Hematopoietic multipotent progenitor cell treated with erythropoietin and hydrocortisone succinate and interleukin-3 and kit ligand, for 4 days (in vitro differentiated cells): ENCODE measurements around the gene KCTD3.

ENCODE experiments used
- DNase-seq: peaks from one replicate; pipeline ENCODE4 v3.0.0-alpha.2; 2015

The KCTD3 gene

DNA sequence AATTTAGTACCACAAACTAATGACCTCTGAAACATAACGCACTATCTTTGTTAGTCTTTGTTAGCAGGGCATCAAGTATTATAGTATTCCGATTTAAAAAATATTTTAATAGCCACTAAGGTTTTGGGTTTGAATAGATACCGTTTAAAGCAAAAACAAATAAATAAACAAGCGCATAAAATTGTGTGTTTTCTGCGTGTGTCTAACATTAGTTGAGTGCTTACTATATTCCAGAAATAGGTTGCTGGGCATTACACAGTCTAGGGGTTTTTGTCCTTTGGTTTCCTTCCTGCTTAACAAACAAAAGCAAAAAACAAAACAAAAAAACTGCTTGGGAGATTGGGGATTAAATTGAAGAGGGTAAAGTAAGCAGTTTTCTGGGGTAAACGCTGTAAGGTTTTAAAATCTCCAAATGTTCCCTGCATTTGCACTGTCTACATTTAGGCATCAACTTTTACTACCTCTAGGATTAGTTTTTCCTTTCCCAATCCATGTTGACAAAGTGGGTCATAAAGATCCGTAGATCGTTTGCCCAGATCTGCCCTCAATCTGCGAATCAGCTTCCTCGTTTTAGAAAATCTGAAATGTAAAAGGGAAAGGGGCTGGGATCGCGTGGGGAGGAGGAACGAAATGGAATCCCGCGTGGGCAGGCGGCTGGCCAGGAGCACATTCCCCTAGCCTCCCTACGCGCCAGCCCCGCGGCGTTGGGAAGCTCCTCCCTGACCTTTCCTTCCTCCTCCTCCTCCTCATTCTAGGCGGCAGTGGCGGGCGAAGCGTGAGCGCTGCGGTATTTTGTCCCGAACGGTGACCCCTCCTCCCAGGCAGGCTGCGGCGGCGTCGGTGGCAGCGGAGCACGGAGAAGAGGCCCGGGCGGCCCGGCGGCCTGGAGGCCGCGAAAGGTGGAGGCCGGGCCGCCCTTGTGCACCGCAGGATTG is at the start of gene KCTD3:
TSS of gene KCTD3 (plus strand) at position 749 of the 935 bp plus-strand sequence. CDS start 382 bp downstream, outside the sequence.
- peak; percentile 82 for DNase-seq

DNA sequence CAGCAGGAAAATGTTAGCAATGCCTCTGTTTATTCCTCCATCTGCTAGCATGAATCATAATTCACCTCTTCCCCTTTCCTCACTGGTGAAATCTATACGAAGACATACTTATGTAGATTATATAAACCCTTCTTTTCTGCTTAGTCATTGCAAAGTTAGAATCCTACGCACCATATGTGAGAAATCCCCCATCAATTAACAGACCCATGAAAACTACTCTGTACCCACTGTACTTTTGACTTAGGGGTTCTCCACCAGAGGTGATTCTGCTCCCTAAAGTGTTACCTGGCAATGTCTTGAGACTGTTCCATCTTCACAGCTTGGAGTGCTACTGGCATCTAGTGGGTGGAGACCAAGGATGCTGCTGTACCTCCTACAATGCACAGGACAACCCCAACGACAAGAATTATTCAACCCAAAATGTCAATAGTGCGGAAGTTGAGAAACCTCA is 49.6 kb upstream of the KCTD3 start:
- no peak for DNase-seq

GRCh38 chr1:215518594-215518993 is 48.5 kb upstream of the KCTD3 start:
- no peak for DNase-seq

GRCh38 chr1:215521279-215521678 is 45.8 kb upstream of the KCTD3 start:
- no peak for DNase-seq

DNA sequence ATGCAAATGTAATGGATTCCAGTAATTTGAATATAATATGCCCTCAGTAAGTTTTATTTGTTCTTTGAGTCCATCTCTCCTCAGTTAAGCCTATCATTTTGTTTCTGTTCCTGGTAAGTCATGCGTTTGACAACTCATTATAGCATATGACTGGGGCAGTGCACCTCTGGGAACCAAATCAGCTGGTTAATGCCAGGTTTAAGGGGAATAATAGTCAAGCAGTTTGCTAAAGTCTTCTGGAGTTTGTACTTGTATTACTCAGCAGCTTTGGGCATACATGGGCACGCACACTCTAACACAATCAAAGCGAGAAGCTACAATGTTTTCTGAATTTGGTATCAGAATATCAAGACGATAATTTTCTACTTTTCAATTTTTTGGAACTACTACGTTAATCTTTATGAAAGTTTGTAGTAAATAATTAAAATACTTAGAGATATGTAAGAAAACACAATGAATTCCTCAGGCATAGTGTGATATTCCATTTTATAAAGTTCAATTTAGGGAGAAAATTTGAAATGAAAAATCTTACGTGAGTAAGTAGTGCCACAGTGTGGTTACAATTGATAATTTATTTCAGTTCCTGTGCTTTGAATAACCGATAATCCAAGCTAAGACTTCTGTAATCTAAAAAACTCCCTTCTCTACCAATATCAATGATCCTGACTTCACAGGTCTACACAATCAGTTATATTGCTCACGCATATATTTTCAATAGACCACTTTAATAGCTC is 43.8 kb upstream of the KCTD3 start:
- DNase-seq: no peak

DNA sequence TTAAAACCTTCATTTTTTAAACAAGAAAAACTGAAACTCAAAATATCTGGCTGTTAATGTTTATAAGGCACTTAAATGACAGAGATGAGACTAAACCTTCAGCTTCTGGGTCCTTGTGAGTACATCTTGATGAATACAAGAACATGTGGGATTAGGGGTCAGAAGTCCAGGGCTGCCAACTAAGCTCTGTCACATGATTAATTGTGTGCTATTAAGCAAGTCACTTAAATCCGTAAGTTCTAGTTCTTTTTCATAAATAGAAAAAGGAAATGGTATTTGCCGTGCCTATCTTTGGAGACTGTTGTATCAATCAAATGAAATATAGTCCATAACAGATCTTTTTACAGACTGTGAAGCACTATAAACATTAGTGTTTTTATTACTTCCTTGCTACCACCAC is 43.2 kb upstream of the KCTD3 start:
- no peak for DNase-seq

DNA sequence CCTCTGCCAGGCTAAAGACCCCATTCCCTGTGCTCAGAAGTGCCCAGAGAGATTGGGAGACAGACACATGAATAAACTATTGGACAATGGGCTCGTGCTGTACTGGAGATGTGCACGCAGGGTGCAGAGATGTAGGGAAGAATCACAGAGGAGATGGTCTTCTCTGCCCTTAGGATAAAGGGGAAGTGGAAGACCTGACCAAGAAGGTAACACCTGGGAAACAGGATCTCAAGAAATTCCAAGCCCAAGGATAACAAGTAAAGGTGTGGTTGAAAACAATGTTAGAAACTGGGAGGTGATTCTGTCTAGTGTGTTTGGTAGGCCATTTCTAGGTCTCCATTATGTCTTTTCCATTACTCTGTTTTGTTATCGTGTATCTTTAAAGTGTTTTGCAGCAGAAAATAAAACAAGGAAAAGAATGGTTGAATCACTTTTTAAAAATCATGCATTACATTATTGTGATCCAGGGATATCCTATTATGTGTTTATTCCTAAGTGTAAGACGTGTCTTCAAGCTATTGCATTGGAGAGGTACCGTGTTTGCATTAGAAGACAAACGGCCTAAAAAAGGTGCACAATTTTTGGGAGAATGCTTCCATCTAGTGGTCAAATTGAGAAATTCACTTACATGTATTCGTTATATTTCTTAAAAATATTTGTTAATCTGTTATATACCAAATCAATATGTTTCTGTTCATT is 40.8 kb upstream of the KCTD3 start:
- peak; percentile 75 for DNase-seq

DNA sequence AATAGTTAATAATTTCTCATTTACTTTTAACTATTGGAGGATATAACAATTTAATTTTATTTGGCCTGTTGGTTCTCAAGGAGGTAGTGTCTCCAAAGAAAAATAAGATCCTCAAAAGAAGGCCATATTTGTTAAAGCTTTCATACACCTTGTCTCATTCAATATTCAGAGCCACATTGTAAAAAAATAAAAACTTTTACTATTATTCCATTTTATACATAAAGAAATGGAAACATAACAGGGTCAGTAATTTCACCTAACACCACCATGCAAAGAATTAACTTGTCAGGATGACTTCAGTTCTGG is 40.3 kb upstream of the KCTD3 start:
- no peak for DNase-seq

DNA sequence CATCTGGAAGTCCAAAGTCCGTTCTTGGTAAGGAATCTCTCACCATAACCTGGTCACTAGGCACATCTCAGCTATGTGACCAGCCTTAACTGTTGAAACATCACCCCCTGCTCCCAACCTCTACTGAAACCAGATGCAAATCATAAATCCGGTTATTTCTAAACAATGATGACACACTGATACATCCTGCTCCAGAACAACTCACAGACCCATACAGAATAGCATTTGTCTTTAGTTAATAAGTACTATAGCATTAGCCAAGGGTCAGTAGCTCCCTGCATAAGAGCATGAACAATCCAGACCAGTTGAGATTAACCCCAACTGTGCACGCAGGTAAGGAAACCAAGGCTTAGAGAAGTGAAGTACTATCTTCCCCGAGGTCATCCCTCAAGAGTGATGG is 38.0 kb upstream of the KCTD3 start:
- DNase-seq: no peak

DNA sequence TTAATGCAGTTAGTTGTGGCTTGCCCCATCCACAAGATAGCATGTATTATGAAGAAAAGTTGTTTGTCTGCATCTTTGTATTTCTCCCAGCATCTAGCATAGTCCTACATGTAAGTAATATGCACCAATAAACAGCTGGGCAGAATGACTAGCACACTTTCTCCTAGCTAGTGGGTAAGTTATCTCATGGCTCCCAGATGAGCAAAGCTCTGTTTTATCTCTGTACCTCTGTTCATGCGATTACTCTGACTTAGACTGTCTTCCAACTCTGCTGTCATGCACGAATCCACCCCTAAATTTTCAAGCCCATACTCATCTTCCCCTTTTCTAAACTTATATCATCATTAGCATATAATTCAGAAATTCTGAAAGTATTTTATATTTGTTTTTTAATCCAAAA is 37.5 kb upstream of the KCTD3 start:
- DNase-seq: peak; percentile 10

- peak; percentile 30 for DNase-seq
Measured at GRCh38 chr1:215530401-215530984, 36.6 kb upstream of the KCTD3 start.

DNA sequence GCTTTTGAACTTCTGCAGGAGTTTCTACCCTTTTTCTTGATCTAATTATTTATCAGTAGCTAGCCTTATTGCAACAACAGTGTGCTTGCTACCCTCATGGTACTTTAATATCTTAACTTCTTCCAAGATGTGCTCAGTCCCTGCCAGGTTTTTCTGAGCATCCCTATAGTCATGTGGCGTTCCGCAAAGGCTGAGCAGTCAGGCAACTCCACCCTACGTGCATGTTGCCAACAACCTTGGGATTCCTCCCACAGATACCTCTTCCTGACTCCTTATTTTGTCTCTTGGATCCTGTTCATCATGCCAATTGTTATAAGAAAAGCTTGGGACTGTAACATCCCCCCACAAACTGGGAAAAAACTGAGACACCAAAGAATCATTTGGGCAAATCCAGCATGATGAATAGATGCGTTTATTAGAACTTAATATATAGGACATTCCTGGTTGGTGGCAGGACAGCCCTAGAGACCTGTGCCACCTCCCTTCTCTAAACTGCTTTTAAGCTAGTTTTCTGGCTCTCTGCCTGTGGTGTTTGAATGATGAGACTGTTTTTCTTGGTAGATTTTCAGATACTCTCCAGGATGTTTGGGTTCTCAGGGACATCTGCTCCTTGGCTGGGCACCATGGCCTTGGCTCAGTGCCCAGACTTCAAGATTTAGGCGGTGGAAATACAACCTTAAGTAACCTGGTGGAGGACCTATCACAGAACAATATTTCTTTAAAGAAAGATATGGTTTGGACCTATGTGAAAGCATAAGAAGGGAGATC is 27.1 kb upstream of the KCTD3 start:
- peak; percentile 34 for DNase-seq

- no peak for DNase-seq
Measured at GRCh38 chr1:215542301-215542700, 24.8 kb upstream of the KCTD3 start.

GRCh38 chr1:215543191-215543606 is 23.9 kb upstream of the KCTD3 start:
- peak; percentile 59 for DNase-seq

DNA sequence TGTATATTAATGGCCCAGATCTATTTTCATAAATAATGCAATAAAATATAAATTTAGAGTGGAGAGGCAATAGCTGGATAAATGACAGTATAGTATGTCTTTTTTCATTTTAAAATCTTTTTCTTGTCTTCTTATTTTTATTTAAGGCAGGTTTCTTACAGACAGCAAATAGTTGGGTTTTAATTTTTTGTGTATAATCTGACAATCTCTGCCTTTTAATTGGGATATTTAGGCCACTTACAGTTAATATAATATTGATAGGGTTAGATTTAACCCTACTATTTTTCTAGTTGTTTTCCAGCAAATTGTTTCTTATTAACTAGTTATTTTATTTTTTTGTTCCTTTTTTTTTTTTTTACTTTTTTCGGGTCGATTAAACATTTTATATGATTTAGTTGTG is 23.3 kb upstream of the KCTD3 start:
- DNase-seq: no peak

DNA sequence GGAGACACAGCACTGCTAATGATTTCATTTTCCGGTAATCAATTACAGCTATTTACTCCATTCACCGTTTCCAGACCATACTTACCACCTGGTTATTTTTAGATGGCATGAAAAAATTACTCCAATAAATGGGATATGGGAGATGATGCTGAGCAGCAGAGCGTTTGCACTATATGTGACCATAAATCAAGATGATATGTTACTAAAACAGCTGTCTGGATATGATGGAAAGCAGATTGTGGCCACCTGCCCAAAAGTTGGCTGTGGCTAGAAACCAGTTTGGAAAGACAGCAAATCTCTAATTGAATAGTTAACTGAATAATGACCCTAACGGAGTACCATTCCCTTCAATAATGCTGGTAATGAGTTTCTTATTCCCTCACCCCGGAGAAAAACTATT is 22.5 kb upstream of the KCTD3 start:
- no peak for DNase-seq

- DNase-seq: no peak
Measured at GRCh38 chr1:215545096-215545495, 22.0 kb upstream of the KCTD3 start.

DNA sequence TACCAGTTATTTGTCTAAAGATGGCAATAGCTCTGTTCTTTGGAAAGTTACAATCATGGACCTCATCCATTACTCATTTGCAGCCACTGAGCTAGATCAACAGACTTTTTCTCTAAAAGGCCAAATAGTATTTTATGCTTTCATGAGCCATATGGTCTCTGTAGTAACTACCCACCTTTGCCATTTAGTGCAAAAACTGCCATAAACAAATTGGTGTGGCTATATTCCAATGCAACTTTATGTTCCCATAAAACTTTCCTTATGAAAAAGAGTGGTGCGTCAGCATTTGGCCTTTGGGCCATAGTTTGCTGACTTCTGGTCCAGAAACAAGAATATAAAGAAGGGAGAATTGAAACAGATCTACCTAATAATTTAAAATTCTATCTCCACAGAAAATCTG is 20.1 kb upstream of the KCTD3 start:
- DNase-seq: no peak

GRCh38 chr1:215551806-215552205 is 15.3 kb upstream of the KCTD3 start:
- no peak for DNase-seq

GRCh38 chr1:215554865-215555264 is 12.2 kb upstream of the KCTD3 start:
- no peak for DNase-seq

DNA sequence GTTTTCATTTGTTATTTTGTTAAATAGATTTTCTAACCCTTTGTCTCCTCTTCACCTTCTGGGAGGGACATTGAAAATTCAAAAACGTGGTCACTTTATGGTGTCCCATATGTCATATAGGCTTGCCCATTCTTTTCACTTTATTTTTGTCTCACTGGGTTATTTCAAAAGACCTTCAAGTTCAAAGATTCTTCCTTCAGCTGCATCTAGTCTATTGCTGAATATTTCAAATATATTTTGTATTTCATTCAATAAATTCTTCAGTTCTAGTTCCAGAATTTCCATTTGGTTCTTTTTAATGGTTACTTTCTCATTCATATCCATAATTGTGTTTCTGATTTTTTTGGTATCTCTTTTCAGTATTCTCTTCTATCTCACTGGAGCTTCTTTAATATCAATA is 11.6 kb upstream of the KCTD3 start:
- DNase-seq: no peak

GRCh38 chr1:215556996-215557395 is 10.1 kb upstream of the KCTD3 start:
- no peak for DNase-seq
